GM12865 (cell line): ENCODE measurements around the gene B3GALT5.

ENCODE experiments used
- DNase-seq: peaks from one replicate; pipeline ENCODE4 v3.0.0; 2010; ENCODE audit warnings: low read depth
- H3K4me3 ChIP-seq: 2 replicates; pipeline ENCODE4 v1.5.1; 2011; ENCODE audit warnings: mild to moderate bottlenecking, low read depth, low read length, control low read depth
- TF ChIP-seq, protein P1 (sequence below): IDR thresholded peaks from 2 replicates; pipeline ENCODE4 v1.5.1; 2011; ENCODE audit warnings: low read length, control low read depth, low read depth, inconsistent platforms; ENCODE audit not compliant: insufficient read depth; ENCODE audit errors: missing control alignments

B3GALT5 gene

DNA sequence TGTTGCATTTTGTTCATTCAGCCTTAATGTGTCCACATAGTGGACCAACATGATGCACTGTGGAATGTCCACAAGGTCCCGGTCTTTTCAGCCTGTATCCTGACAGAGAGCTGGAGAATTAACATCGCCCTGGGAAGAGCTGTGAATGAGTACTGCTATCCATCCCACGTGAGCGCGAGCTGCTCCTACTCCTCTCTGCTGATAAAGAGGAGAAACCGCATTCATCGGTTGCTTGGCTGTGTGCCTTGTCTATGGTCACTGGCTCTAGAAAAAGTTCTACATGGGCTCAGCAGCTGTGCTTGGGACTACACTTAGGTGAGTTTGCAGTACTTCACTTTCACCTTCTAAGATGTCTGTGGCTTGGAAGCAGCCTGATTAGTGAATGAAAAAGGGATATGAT, 101.2 kb downstream of the B3GALT5 start:
- no peak overlapping the region for H3K4me3 ChIP-seq
- no peak for DNase-seq
- TF ChIP-seq, protein P1, sequence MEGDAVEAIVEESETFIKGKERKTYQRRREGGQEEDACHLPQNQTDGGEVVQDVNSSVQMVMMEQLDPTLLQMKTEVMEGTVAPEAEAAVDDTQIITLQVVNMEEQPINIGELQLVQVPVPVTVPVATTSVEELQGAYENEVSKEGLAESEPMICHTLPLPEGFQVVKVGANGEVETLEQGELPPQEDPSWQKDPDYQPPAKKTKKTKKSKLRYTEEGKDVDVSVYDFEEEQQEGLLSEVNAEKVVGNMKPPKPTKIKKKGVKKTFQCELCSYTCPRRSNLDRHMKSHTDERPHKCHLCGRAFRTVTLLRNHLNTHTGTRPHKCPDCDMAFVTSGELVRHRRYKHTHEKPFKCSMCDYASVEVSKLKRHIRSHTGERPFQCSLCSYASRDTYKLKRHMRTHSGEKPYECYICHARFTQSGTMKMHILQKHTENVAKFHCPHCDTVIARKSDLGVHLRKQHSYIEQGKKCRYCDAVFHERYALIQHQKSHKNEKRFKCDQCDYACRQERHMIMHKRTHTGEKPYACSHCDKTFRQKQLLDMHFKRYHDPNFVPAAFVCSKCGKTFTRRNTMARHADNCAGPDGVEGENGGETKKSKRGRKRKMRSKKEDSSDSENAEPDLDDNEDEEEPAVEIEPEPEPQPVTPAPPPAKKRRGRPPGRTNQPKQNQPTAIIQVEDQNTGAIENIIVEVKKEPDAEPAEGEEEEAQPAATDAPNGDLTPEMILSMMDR, result no peak

DNA sequence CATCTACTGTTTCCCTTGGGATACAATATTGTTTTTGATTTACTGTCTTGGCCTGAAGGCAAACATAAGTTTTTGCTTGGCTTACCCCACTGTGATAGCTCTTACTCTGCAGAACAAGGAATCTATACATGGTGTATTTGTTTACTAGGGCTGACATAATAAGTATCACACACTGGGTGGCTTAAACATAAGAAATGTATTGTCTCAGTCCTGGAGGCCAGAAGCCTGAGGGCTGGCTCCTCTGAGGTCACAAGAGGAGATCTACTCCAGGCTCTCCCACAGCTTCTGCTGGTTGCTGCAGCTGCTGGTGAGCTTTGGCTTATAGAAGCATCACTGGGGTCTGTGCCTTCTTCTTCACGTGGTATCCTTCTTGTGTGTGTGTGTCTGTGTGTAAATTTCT, 101.6 kb downstream of the B3GALT5 start:
- no peak for DNase-seq
- TF ChIP-seq, protein P1, result no peak
- no peak overlapping the region for H3K4me3 ChIP-seq

DNA sequence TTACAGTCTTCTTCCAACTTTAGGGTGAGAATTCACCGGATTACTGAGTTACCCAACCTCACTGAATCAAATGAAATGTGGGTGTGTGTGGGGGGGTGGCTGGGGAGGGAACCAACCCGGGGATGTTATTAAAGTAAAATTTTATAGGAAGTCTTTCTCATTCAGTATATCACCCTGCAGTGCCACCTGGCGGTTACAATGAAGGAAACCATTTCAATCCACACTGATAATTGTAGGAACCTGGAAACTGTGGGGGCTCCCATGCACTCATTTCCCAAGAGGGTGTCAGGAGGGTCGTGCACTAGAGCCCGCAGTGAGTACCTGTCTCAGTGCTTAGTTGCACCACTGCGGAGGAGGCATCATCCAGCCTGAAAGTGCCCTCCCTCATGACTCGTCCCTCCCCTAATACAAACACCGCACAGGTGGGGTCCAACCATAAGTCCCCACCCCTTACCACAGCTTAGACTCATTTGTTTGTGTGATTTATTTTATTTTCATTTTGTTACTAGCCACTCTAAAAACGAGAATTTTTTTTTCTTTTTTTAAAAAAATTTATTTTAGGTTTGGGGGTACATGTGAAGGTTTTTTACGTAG, 103.2 kb downstream of the B3GALT5 start:
- TF ChIP-seq, protein P1, result peak; percentile 55
- DNase-seq, result peak; percentile 51
- H3K4me3 ChIP-seq, result no peak overlapping the region

DNA sequence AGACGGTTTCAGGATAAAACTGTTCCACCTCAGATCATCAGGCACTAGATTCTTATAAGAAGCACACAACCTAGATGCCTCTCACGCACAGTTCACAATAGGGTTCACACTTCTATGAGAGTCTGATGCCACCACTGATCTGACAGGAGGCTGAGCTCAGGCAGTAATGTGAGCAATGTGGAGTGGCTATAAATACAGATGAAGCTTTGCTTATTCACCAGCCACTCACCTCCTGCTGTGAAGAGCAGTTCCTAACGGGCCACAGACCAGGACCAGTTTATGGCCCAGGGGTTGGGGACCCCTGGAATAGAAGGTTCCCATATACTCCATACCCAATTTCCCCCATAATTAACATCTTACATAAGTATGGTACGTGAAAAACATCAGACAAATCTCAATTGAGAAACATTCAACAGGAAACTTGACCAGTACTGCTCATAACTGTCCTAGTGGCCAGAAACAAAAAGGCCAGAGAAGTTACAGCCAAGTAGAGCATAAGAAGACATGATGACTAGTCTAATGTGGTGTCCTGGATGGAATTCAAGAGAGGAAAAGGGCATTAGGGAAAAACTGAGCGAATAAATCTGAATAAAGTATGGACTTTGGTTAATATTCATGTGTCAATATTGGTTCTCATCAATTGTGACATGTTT, 107.5 kb downstream of the B3GALT5 start:
- TF ChIP-seq, protein P1, result no peak
- H3K4me3 ChIP-seq, result no peak overlapping the region
- DNase-seq, result no peak

DNA sequence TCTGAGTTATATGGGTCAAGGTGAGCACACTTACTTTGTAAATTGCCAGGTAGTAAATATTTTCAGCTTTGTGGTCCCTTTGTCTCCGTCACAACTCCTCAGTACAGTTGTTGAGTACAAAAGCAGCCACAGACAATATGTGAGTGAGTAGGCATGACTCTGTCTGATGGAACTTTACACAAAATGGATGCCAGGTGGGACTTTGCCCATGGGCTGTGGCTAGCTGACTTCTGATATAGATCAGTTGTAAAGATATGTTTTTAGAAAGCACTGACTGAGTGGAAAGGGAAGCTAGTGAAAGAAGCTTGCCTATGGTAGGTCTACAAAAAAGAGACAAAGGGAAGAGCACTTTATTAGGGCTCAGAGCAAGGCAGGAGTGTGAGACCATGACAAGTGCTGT, 109.1 kb downstream of the B3GALT5 start:
- TF ChIP-seq, protein P1, result no peak
- DNase-seq, result no peak
- no peak overlapping the region for H3K4me3 ChIP-seq
